ENCODE data around the gene SORD. TPM values are rescaled to one million over a fixed set of nuclear protein-coding genes. Genes with fewer than 3 reads are reported as not detected.

SORD gene
- polyA plus RNA-seq, 1 experiment = 32.0 TPM

DNA sequence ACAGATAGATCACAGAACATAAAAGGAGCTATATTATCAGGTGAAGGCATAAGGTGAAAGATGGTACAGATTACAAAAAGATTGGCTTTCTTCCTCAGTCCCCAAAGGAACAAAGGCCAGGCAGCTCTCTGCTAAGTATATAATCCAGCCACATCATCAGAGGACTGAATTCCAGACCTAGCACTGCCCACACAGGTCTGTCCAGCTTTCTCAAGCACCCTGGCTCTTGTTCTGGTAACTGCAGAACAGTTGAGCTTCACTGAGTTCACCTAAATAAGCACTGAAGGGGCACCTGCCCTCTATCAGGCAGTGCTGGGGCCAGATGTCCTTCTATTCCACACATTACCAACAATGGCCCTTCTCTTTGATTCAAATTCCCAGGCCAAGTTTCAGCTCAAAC lies 100.4 kb downstream of the SORD start:
- TF ChIP-seq, protein P1, sequence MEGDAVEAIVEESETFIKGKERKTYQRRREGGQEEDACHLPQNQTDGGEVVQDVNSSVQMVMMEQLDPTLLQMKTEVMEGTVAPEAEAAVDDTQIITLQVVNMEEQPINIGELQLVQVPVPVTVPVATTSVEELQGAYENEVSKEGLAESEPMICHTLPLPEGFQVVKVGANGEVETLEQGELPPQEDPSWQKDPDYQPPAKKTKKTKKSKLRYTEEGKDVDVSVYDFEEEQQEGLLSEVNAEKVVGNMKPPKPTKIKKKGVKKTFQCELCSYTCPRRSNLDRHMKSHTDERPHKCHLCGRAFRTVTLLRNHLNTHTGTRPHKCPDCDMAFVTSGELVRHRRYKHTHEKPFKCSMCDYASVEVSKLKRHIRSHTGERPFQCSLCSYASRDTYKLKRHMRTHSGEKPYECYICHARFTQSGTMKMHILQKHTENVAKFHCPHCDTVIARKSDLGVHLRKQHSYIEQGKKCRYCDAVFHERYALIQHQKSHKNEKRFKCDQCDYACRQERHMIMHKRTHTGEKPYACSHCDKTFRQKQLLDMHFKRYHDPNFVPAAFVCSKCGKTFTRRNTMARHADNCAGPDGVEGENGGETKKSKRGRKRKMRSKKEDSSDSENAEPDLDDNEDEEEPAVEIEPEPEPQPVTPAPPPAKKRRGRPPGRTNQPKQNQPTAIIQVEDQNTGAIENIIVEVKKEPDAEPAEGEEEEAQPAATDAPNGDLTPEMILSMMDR (IDR thresholded peaks at IDR 0.05; ENCODE audit: low read depth, low read length) = no peak
- DNase-seq (ENCODE audit: low read depth, low spot score) = no peak
- no peak overlapping the region for H3K27ac ChIP-seq (ENCODE audit: low read depth, low read length)
- no peak overlapping the region for H3K4me3 ChIP-seq (ENCODE audit: low read depth, low read length)
- ChIA-PET CTCF (interaction anchor here (0.9 to 2.8 kb wide), 3 partner anchors 39 to 277 kb away, joined by 4 to 10 read pairs (median 4); no protein-coding TSS in a partner anchor), POLR2A (no interaction called here)
- H3K9me3 ChIP-seq (ENCODE audit: control insufficient read depth, insufficient read depth, low read length) = no peaks in the 10 kb centered on the region
- peaks cover 15% of the 10 kb centered on the region for H3K27me3 ChIP-seq (ENCODE audit: control insufficient read depth, insufficient read depth, low read length)

DNA sequence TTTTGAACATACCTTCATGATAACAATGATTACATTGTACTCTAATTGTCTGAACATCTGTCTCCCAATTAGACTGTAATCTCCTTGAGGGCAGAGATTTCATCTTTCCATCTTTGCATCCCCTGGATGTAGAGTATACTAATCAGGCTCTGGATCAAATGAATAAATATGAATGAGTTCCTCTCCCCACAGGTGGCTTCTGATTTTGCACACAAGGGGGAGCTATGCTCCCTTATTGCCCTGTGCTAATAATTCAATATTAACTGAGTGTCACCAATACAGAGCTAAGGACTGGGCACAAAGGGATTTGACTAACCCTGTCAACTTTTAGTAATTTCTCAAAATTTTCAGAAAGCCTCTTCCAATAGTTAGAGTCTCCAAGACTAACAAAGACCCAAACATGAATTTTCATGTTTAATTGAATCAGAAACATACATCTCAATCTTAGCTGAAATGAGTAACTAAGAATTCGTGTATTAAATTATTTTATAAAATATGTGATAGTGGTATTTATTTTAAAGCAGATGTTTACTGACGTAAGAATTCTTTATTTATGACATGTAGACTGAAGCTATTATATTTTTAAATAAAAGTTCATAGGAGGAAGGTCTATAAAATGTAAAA lies 103.7 kb downstream of the SORD start:
- Histone ChIP-seq H3K27me3 (ENCODE audit: control insufficient read depth, insufficient read depth, low read length) (peaks cover 42% of the 10 kb centered on the region), H3K4me3 (ENCODE audit: low read depth, low read length) (no peak overlapping the region), H3K27ac (ENCODE audit: low read depth, low read length) (no peak overlapping the region), H3K9me3 (ENCODE audit: control insufficient read depth, insufficient read depth, low read length) (no peaks in the 10 kb centered on the region; the same call in 1 of the 2 replicates)
- ChIA-PET CTCF (interaction anchor here (0.6 to 2.7 kb wide), 21 partner anchors 8 to 432 kb away, joined by 3 to 37 read pairs (median 4); partner anchors contain the start of genes DUOX2 and DUOXA2), POLR2A (no interaction called here)
- TF ChIP-seq, protein P1 (IDR thresholded peaks at IDR 0.05; ENCODE audit: low read depth, low read length) = peak; percentile 64
- DNase-seq (ENCODE audit: low read depth, low spot score) = no peak

Small RNAs within 50 kb of the gene (small RNA-seq; reads per million reads assigned to genes)
- not detected for gene RF00019 (ENCODE audit: insufficient read length, low read depth)
- not detected for gene RNU1-78P (ENCODE audit: insufficient read length, low read depth)
- gene RNU6-966P (ENCODE audit: insufficient read length, low read depth) = 0.81 reads per million

Other genes with a start within 250 kb of the SORD start
- gene TERB2, start 66.5 kb upstream of the SORD start, polyA plus RNA-seq (2011; rRNA removed) = not detected in 2 replicates
- 0.02 TPM in 1 of 2 replicates, not detected in the other for gene DUOX2, start 91.0 kb downstream of the SORD start, polyA plus RNA-seq (2011; rRNA removed)
- not detected in 2 replicates for gene DUOXA2, start 91.1 kb downstream of the SORD start, polyA plus RNA-seq (2011; rRNA removed)
- gene DUOXA1, start 106.7 kb downstream of the SORD start, polyA plus RNA-seq (2011; rRNA removed) = not detected in 2 replicates
- gene DUOX1, start 106.8 kb downstream of the SORD start, polyA plus RNA-seq (2011; rRNA removed) = not detected in 2 replicates
- 4.1 and 4.7 TPM in 2 replicates for gene SHF, start 164.8 kb downstream of the SORD start, polyA plus RNA-seq (2011; rRNA removed)
- not detected in 2 replicates for gene SLC28A2, start 229.0 kb downstream of the SORD start, polyA plus RNA-seq (2011; rRNA removed)

All from AG04450 (cell line).